GM18867 (cell line): ENCODE data around the gene PACC1.

ENCODE experiments used
- ATAC-seq: cut with Tn5 transposase; IDR thresholded peaks from one replicate; pipeline ENCODE4 v1.9.1; 2021; ENCODE audit warnings: mild to moderate bottlenecking, moderate library complexity; ENCODE audit not compliant: unreplicated experiment

The PACC1 gene

DNA sequence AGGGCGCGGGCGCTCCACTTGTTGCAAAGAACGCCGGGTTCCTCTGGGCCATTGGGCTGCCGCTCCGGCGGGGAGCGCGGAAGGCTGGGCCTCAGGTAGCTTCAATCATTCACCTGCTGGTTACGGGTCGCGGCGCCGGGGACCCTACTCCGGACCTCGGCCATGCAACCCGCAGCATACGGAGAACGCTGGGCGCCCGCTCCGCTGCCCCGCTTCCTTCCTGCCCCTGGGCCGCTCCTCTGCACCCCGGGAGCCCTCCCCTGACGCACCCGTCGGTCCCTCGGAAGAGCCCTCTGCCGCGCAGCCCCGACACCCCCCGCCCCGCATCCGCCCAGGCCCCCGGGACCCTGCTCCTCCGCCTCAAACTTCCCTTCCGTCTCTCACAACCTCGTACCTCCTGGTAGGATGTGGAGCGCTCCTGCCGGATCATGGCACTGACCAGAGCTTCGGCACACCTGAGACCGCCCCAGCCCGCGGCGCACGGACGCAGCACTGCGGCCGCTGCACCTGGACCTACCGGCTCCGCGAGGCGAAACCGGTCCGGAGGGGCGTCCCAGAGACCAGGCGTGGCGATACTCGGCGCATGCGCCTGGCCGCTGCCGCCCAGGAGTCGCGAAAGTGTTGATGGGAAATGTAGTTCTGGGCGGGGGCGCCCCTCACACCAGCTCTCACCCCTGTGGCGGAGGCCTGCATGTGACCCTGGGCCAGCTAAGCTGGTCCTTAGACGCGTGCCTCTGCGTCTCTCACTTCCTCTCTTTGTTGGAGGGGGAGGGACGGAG, at the start of gene PACC1:
TSS of gene PACC1 (minus strand) at position 559 of the 779 bp plus-strand sequence. CDS start at position 430, 129 bp downstream.
- ATAC-seq, result peak; percentile 97

DNA sequence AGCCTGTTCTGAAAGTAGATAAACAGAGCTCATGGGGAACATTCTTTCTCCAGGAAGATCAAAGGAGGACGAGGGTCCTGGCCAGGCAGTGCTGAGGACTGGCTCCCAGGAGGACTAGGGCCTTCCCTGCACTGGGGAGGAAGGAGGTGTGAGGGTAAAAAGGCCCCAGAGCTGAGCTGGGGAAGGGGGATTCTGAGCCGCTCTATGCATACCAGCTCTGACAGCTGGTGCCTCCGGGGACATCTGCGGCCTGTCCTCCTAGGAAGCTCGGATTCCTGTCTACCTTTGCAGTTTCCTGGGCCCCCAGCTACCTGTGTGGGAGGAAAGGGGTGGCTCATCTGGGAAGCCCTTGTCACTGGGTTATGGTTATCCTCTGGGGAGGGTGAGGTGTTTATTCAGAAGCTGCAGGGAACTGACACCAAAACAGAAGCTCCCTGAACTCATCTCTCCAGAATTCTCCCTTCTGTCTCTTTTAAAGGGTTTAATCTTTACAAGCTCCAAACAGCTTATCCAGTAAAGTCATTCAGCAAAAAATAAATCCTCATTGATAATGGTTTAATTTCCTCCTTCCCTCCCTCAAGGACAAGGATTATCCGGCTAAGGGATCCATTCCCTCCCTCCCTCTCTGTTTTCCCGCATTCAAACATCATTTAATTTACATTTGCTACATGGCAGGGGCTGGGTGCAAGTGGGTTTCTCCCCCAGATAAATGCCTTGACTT, 49.0 kb upstream of the PACC1 start:
- no peak for ATAC-seq

DNA sequence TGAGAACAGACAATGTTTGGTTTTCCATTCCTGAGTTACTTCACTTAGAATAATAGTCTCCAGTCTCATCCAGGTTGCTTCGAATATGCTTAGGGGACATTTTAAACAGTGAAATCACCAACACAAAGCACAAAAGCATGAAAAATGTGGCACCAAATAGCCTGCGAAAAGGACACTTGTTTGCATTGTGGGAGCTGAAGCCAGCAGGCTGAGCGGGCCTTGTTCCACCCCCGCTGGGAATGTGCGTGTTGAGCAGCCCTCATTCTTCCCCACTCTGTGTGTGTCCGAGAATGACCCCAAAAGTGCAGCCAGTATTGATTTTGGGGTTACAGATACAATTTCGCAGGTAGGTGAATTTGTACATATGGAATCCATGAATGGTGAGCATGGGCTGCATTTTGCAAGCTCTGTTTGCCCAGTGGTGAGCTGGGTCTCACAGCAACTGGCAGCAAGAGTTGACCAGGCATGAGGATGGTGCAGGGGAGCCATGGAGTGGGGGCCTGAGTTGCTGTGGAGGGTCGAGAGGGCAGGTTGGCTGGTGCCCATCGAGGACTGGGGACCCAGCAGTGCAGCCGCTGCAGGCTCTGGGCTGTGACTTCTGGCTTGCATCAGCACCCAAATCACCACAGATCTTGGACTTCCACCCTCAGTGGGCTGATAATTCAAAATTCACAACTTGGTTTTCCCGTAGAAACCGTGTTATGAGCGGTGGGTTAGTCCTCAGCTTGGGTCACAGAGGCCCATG, 47.4 kb upstream of the PACC1 start:
- no peak for ATAC-seq

DNA sequence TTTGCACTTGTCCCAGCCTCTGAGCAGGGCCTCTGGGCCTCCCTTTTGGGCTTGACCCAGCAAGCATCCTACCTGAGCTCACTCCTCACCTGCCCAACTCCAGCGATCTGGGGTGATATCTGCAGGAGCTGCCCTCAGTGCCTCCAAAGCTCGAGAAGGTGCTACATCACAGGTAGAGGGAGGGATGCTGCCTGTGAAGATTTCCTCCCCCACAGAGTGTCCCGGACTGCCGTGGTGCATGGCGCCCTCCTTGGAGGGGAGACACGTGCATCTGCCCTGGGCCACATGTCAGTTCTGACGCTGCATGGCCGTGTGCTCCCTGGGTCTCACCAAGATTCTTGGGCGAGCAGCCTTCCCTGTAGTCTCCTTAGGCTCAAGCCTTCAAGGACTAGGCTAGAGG, 45.7 kb upstream of the PACC1 start:
- ATAC-seq, result no peak

DNA sequence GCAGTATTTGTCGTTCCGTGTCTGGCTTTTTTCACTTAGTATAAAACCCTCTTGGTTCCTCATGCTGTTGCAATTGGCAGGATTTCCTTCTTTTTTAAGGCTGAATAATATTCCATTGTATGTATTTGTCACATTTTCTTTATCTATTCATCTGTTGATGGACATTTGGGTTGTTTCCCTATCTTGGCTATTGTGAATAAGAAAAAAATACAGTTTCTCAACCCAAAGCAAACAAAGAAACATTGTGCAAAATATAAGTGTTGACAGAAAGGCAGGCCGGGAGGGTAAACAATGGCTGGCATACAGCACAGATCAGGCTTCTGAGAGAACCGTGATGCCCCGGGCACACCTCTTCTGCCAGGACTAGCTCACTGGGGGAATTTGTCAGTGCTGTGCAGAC, 45.0 kb upstream of the PACC1 start:
- no peak for ATAC-seq

DNA sequence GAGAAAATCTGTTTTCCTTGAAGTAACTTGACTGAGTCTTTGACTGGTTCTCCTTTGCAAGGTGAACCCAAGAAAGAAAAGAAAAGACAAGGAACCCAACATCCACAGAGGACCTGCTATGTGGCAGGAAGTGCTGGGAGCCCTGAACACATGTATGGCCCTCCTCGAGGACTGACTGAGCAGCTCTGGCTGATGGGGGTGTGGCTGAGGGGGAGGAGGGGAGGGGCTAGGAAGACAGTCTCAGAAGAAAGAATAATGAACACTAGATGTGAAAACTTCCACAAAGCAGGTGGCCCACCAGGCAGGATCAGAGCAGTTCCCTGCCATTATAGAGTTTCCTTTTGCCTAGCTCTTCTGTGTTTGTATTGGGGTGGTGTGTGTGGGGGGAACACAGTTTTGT, 44.1 kb upstream of the PACC1 start:
- no peak for ATAC-seq

DNA sequence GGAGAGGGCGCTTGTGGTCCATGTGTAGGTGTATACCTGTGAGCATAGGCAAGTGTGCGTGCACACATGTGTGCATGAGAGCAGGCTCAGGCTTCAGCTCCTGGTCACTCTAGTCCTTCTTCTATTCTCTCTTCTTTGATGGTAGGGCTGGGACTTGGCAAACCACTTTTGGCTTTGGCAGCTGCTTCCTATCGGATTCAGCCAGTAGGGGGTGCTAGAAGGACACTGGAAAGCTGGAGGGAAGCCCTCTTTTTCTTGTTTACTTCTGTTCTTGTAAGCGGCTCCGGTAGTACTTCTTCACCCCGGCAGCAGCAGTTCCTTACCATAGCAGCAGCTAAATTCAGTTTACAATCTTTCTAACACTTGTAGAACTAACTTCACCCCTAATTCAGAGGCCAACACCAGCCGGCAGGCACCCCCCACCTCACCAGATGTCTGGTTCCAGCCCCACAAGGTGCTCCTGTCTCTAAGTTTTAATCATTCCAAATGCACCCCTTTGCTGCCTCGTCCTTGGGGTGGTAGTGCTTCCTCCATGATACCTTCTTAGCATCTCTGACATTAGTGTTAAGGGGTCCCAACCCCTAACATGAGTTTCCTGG, 43.2 kb upstream of the PACC1 start:
- no peak for ATAC-seq

DNA sequence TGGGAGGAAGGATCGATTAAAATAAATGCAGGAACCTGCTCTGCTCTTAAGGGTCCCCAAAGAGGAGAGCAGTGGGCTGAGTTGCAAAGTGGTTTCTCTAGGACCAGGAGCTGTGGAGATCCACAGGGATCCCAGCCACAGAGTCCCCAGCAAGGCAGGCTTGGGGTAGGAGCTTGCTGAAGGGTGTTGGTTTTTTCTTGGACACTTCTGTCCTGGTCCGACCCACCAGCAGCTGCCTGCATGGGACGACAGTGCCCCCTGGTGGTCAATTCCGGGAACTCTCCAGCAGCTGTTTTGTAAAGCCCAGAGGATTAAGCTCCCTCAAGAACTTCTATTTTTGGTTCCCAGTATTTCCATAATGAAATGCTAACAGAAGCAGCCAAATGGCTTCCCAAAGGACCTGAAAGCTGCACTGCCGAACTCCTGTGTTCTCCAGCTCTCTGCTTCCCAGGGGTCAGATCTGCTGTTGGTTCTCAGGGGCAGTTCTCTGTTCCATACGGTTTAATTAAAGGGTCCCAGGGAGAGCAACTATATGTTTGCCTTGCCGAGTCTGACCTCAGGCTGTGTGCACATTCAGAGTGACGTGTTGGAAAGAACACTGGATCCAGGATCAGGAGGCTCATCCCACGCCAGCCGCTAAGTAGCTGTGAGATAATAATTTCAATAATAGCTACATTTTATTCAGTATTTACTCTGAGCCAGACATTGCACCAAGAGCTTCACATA, 41.3 kb upstream of the PACC1 start:
- ATAC-seq, result no peak

DNA sequence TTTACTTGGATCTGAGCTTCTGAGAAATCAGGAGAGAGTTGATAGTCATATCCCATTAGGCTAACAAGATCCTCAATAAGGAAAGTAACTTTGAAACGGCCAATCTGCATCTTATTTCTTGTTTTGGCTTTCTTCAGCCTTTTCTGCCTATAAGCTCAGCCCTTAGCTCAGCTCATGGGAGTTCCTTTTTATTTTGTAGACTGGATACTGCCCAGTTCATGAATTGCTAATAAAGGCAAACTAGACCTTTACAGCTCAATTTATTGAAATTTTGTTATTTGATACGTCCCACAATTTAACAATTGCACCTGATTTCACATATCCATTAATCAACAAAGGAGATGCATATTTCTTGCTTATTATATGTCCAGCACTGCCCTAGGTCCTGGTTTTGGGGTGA, 40.7 kb upstream of the PACC1 start:
- no peak for ATAC-seq

DNA sequence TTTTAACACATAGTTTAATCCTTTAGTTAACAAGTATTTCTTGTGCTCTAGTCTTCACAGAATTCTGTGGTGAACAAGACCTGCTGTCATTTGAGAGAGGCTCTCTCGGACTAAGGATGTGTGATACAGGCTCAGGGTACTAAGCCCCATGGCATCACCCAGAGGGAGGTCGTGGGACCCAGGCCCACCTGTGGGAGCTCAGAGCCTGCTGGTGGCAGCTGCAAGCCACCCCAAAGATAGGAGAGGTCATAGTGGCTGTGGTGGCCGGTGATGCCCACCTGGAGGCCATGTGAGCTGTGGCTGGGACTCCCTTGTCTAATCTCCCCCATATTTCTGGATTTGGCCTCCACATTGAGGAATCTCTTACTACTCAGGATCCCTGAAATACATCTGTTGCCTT, 40.1 kb upstream of the PACC1 start:
- ATAC-seq, result no peak

DNA sequence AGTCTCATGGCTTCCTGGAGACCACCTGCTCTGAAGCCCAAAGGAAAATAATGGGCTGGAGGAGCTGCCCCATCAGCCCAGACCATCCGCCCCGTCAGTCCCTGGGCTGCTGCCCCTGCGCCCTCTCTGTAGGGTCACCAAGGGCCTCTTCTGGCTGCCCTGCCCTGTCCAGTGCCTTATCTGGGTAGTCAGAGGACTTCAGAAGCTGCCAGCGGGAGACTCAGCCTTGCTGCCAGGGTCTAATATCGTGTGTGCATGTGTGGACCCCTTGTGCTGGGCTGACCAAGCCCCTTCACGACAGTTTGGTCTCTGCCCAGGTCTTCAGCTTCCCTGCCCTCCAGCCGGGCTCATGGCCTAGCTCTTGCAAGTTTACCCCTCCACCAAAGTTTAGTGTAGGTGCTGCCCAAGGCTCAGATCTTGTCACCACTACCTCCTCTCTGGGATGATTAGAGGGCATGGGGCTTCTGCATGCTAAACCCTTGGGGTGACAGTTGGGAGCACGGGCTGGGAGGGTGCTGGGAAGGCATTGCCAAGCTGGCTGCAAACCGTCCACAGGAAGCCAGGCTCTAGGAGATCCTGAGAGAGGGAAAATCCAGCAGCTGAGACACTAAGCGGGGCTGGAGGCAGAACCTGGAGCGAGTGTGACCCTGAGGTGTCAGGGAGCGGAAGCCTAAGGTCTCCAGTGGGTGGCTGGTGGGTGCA, 38.6 kb upstream of the PACC1 start:
- ATAC-seq, result no peak

DNA sequence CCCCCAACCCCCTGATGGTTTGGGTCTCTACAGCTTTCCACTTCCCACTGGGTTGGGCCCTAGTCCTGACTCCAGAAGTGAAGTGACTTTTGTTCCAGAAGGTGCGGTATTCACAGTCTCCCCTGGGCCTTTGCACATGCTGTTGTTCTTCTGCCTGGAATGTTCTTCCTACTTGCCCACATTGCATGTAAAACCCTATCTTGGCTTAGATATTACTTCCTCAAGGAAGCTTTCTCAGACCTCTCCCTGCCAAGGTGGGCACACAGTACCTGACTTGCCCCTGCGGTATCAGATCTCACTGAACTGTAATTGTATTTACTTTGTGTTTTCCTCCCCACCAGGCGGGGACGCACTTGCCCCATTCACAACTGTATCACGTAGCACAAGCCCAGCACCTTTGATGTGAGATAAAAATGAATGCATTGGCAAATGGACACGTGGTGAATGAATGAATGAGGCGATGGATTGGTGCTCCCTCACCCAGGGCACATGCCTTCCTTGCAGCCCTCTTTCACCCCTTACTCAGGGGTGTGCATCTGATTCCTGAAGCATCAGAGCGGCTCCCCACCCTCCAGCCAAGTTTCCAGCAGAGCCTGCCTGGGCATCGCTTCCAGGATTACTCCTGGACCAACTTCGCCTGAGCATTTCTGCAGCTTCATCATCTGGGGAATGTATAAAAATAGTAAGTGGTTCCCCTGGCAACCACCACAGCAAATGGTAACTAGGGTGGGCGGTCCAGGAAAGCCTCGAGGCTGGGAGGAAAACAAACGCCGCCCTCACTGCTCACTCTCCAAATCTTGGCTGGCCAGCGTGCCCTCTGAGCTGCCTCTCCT, 37.9 kb upstream of the PACC1 start:
- ATAC-seq, result no peak

DNA sequence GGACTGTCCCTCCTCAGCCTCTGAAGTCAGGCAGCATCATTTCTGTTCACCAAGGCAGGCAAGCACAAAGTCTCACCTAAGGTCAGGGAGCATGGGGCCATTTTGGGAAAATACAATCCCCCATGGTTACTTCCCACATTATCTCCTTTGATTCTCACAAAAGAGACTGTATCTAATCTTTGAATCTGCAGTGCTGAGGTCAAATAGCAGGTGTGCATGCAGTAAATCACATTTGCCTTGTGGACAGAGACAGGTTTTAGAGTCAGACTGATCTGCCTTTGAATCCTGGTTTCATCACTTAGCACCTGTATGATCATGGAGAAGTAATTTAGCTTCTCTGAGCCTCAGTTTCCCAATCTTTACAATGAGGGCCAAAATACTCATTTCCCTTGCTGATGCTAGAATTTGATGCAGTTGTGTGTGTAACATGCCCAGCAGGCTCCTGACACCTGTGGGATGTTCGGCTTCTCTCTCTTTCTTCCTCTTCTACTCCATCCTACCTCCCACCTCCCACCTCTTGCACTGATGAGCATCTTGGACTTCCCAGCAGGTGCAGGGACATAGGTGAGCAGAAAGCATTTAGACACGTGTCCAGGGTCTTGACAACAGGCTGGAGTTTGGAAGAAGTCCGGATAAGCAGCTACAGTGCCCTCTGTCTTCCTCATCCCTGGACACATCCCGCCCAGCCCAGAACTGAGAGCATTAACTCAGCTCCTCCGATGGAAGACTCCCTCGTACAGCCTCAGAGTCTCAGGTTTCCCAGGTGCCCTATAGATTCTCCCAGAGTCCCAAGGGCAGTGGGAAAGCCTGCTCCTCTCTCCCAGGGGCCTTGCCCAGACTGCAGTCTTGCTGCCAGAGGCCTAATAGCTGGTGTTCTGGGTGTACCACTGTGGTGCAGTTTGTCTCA, 37.0 kb upstream of the PACC1 start:
- no peak for ATAC-seq

DNA sequence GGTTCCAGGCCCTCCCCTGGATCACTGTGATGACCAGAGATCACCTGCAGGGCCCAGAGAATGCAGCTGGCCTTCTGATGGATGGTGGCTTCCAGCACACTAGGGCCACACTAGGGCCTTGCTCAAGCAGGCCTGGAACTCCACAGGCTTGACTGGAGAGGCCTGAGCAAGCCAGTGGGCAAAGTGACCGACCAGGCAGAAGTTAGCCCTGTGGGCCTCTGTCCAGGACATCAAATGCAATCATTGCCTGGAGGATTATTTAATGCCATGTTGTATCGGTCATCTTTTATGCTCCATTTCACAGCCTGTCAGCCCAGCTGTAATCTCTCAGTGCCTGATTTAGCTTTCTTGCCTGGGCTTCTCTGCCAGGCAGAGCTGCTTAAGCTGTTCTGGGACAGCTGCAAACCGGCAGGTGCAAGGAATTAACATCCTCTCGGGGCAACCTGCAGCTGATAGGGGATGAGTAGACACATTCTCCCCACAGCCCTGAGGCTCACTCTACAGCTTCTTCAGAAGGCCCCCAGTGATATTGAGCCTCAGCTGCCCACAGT, 35.7 kb upstream of the PACC1 start:
- ATAC-seq, result no peak

DNA sequence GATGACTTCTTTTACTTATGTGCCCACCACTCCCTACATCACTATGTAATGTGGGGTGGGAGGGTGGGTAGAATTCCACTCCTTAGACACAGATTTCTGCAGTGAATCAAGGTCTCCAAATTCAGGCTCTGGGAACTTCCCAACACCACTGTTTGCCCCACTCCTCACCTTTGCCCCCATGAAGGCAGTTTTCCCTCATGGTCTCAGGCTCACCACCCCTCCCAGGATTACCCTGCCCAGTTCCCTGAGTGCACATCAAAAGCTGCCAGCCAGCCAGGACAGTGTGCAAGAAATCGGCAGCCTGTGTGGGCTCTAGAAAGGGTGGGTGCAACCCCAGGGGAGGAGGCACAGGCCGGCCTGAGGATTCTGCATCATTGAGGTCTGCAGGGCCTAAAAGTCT, 32.8 kb upstream of the PACC1 start:
- no peak for ATAC-seq

DNA sequence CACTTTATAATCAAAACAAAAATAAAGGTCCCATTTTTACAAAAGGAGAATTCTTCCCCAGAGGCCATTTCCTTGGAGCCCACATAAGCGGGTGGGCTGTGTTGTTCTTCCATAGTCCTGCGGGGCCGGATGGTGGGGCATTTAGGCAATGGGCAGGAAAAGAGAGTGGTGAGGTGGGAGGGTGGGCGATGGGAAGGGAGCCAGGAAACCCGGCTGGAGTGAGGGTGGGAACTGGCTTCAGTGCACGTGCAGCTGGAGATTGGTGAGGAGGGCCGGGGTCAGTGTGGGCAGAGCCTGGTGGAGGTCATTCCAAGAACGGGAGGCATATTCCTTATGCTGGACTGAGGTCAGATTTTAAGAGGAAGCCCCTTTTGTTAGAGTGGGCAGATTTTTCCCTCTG, 31.6 kb upstream of the PACC1 start:
- ATAC-seq, result no peak

DNA sequence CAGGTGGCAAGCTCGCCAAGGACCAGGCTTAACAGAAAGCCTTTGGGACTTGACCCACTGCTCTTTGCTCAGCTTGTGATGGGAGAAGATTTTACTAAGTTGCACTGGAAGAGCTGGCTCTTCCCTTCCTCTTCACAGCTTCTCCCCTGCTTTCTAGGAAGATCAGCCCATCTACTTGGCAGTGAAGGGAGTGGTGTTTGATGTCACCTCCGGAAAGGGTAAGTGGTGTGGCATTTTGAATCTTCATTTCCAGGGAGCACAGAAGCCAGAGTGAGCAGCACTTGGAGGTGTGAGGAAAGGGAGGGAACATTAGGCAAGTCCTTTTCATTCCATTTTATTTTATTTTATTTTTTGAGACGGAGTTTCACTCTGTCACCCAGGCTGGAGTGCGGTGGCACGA, 27.7 kb upstream of the PACC1 start:
- no peak for ATAC-seq

DNA sequence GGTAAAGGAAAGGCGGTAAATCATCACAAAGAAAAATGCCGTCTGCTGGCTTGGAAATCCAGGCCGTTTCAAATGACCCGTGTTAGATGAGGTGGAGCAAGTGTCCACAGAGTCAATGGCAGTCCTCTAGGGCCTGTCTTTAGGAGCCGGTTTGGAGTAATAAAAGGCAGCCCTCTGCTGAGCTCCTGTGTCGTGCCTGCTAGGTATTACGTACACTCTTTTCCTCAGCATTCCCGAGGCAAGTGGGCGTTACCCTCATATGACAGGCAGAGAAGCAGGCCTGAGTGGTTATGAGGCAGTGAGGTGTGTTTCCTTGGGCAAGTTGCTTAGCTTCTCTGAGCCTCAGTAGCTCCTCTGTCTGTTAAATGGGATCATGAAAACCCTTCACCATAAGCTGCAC, 25.7 kb upstream of the PACC1 start:
- no peak for ATAC-seq
